ENCODE measurements around the gene ANAPC16. TPM values are rescaled to one million over a fixed set of nuclear protein-coding genes. Genes with fewer than 3 reads are reported as not detected.
"Not testable (repeated sequence)": the region's sequence is repeated elsewhere in the genome, so short reads cannot be mapped to it uniquely, and the experiment has no call there.

The ANAPC16 gene
- total RNA-seq, 2 donors from 2014 or later = 40.9 to 59.4 TPM

DNA sequence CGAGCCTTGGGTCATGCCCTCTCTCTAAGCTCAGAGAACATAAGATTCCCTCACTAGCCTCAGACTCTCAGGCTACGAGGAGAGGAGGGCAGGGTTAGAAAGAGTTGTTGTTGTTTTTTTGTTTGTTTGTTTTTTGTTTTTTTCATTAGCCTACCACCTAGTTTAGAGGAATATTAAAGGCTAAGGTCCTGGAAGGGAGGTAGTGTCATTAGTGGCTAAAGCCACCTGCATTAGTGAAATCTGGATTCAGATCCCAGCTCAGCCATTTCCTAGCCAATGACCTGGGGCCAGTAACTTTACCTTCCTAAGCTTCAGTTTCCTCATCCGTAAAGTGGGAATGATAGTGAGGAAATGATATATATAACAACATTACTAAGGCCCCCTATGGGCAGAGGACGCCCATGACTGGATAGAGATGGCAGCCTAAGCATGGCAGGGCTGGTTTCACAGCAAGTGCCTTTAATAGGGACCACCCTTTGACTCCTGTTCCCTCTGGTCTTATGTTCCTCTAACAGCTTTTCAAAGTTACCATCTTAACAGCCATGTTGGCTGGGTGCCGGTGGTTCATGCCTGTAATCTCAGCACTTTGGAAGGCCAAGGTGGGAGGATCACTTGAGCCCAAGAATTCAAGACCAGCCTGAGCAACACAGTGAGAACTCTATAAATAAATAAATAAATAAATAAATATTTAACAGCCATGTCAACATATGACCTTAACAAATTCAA, 63.0 kb downstream of the ANAPC16 start:
- 88 to 91% methylated on average over 5 of the region's 5 CpGs for WGBS, 2 donors
- intact Hi-C loops (cut with DNase I) = no loop called here
- Histone ChIP-seq H3K27ac (peak overlapping the region in 2 of 4 donors; percentile 98), H3K4me3 (no peak overlapping the region), H3K27me3 (no peaks in the 10 kb centered on the region), H3K4me1 (peaks cover 30% of the 10 kb centered on the region), H3K36me3 (replicated peaks in 1 of 2; ENCODE audit: insufficient read depth in 1 of 2, low read depth in 2 of 2) (no peaks in the 10 kb centered on the region), H3K9me3 (no peaks in the 10 kb centered on the region)
- no peak for DNase-seq
- no peak for ATAC-seq
- TF ChIP-seq POLR2A (IDR thresholded peaks at IDR 0.05) = no peak
- TF ChIP-seq, protein P1, sequence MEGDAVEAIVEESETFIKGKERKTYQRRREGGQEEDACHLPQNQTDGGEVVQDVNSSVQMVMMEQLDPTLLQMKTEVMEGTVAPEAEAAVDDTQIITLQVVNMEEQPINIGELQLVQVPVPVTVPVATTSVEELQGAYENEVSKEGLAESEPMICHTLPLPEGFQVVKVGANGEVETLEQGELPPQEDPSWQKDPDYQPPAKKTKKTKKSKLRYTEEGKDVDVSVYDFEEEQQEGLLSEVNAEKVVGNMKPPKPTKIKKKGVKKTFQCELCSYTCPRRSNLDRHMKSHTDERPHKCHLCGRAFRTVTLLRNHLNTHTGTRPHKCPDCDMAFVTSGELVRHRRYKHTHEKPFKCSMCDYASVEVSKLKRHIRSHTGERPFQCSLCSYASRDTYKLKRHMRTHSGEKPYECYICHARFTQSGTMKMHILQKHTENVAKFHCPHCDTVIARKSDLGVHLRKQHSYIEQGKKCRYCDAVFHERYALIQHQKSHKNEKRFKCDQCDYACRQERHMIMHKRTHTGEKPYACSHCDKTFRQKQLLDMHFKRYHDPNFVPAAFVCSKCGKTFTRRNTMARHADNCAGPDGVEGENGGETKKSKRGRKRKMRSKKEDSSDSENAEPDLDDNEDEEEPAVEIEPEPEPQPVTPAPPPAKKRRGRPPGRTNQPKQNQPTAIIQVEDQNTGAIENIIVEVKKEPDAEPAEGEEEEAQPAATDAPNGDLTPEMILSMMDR (IDR thresholded peaks at IDR 0.05) = no peak

DNA sequence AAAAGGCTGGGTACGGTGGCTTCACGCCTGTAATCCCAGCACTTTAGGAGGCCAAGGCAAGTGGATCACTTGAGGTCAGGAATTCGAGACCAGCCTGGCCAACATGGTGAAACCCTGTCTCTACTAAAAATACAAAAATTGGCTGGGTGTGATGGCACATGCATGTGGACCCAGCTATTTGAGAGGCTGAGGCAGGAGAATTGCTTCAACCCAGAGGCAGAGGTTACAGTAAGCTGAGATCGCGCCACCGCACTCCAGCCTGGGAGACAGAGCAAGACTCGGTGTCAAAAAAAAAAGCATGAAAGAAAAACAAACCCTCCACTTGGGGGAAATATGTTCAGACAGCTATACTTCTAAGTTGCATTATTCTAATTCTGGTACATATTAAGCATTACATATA, 63.8 kb downstream of the ANAPC16 start:
- ATAC-seq = not testable (repeated sequence)

DNA sequence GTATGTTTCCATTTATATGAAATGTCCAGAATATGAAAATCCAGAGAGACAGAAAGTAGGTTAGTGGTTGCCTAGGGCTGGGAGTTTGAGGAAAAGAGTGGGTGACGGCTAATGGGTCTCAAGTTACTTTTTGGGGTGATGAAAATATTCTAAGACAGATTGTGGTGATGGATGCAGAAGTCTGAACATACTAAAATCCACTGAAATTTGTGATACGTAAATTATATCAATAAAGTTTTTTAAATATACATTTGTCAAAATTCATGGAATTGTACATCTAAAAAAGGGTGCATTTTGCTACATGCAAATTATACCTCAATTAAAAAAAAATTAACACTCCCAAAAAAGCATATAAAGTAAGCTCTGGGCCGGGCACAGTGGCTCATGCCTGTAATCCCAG, 67.3 kb downstream of the ANAPC16 start:
- 58 to 74% methylated on average over 3 of the region's 3 CpGs for WGBS, 2 donors
- ATAC-seq = no peak
- intact Hi-C loops (cut with DNase I) = no loop called here

More for the DNA sequence above, 63.8 kb downstream of the ANAPC16 start:
- H3K36me3 ChIP-seq (replicated peaks in 1 of 2; ENCODE audit: insufficient read depth in 1 of 2, low read depth in 2 of 2); H3K4me3 ChIP-seq; intact Hi-C loops (cut with DNase I); H3K27me3 ChIP-seq; H3K9me3 ChIP-seq; H3K27ac ChIP-seq; DNase-seq: not testable (repeated sequence)
- 90 to 91% methylated on average over 7 of the region's 7 CpGs for WGBS, 2 donors
- H3K4me1 ChIP-seq = peaks cover 30% of the 10 kb centered on the region
- peak in 1 of 3 donors; percentile 22 for TF ChIP-seq POLR2A (IDR thresholded peaks at IDR 0.05)

More for the DNA sequence above, 67.3 kb downstream of the ANAPC16 start:
- no peaks in the 10 kb centered on the region for H3K27me3 ChIP-seq
- DNase-seq = no peak
- no peaks in the 10 kb centered on the region for H3K36me3 ChIP-seq (replicated peaks in 1 of 2; ENCODE audit: insufficient read depth in 1 of 2, low read depth in 2 of 2)
- no peaks in the 10 kb centered on the region for H3K9me3 ChIP-seq
- no peak overlapping the region for H3K27ac ChIP-seq
- no peak overlapping the region for H3K4me3 ChIP-seq
- no peak for TF ChIP-seq POLR2A (IDR thresholded peaks at IDR 0.05)
- TF ChIP-seq, protein P1 (IDR thresholded peaks at IDR 0.05) = no peak
- H3K4me1 ChIP-seq = no peaks in the 10 kb centered on the region

Small RNAs within 50 kb of the gene (small RNA-seq; reads per million reads assigned to genes)
- not detected for gene RF00019
- gene RF00340 = not detected

Other genes starting within 250 kb of the ANAPC16 start
- gene SPOCK2, start 127.5 kb upstream of the ANAPC16 start, total RNA-seq = 1 to 10 TPM; 2.0 to 7.3 TPM
- 10 to 100 TPM; 16.1 to 17.1 TPM for gene ASCC1, start 264 bp downstream of the ANAPC16 start, total RNA-seq
- gene DDIT4, start 57.9 kb downstream of the ANAPC16 start, total RNA-seq = 100 to 1,000 TPM; 238 to 269 TPM
- gene DNAJB12, start 138.9 kb downstream of the ANAPC16 start, total RNA-seq = 10 to 100 TPM; 19.2 to 24.1 TPM